GM21381 (cell line): ENCODE measurements around the gene TRIM60.
"Not testable (repeated sequence)": the region's sequence is repeated elsewhere in the genome, so short reads cannot be mapped to it uniquely, and the experiment has no call there.

Source experiments
- ATAC-seq: cut with Tn5 transposase; IDR thresholded peaks from one replicate; pipeline ENCODE4 v1.9.1; 2021; ENCODE audit warnings: mild to moderate bottlenecking, moderate library complexity; ENCODE audit not compliant: unreplicated experiment

TRIM60 gene

DNA sequence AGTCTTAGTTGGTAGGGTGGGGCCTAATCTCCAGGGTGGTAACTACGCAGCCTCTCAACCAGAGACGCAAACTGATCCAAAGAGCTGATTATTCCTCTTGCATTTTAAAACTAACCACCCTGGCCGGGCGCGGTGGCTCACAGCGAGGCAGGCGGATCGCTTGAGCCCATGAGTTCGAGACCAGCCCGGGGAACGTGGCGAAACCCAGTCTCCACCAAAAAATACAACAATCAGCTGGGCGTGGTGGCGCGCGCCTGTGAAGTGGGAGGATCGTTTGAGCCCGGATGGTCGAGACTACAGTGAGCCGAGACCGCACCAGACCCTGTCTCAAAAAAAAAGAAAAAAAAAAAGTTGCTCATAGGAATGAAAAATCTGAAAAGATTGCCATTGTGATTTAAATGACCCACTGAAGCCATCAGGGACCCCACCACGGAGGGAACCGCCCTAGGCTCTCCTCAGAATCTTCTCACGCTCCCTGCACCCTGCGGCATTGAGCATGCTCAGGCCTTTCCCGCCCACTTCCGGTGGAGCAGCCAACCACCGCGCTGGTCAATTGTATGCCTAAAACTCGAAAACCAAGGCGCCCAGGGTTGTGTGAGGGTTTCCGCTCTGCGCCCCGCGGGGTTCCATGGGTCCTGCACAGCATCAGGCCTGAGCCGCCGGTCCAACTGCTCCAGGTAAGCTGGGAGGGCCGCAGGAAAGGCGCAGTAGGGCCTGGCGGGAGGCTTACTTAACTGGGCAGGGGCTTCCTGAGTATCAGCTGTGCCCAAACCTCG, at the start of gene TRIM60:
Gene TRIM60, plus strand, starts transcription at position 564 of the 776 bp plus-strand sequence. CDS start 8,074 bp downstream, outside the sequence.
- no peak for ATAC-seq

DNA sequence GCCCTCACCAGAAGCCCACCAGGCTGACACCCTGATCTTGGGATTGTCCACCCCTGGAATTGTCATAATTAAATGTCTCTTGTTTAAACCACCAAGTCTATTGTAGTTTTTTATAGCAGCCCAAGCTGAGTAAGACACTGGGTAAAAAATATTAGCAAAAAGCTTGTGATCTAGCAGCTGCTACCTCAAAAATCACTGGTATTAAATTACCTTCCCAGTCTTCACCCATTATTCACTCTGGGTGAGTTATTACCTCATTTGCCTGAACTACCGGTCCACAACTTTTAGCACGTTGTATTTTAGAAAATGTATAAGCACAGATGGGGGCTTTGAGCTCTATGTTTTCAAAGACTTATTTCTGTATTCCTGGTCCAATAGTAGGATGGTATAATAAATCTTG, 42.3 kb upstream of the TRIM60 start:
- ATAC-seq, result no peak

DNA sequence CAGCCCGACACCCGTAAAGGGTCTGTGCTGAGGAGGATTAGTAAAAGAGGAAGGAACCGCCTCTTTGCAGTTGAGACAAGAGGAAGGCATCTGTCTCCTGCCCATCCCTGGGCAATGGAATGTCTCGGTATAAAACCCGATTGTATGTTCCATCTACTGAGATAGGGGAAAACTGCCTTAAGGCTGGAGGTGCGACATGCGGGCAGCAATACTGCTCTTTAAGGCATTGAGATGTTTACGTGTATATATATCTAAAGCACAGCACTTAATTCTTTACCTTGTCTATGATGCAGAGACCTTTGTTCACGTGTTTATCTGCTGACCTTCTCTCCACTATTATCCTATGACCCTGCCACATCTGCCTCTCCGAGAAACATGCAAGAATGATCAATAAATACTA, 41.0 kb upstream of the TRIM60 start:
- ATAC-seq, result not testable (repeated sequence)

- ATAC-seq, result not testable (repeated sequence)
These were observed 35.7 kb upstream of the TRIM60 start for GRCh38 chr4:164996123-164996522.

DNA sequence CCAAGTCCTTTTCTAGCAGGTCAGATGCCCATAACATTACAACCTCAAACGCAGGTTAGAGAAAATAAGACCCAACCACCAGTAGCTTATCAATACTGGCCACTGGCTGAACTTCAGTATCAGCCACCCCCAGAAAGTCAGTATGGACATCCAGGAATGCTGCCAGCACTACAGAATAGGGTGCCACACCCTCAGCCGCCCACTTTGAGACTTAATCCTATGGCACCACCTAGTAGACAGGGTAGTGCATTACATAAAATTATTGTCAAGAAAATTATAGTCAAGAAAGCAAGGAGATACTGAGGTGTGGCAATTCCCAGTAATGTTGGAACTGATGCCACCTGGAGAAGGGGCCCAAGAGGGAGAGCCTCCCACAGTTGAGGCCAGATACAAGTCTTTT, 34.5 kb upstream of the TRIM60 start:
- no peak for ATAC-seq

GRCh38 chr4:164997941-164998340, 33.9 kb upstream of the TRIM60 start:
- no peak for ATAC-seq

DNA sequence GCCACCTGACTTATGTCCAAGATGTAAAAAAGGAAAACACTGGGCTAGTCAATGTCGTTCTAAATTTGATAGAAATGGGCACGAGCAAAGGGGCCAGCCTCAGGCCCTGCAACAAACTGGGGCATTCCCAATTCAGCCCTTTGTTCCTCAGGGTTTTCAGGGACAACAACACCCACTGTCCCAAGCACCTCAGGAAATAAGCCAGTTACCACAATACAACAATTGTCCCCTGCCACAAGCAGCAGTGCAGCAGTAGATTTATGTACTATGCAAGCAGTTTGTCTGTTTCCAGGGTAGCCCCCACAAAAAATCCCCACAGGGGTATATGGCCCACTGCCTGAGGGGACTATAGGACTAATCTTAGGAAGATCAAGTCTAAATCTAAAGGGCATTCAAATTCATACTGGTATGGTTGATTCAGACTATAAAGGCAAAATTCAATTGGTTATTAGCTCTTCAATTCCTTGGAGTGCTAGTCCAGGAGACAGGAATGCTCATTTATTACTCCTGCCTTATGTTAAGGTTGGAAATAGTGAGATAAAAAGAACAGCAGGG, 33.2 kb upstream of the TRIM60 start:
- not testable (repeated sequence) for ATAC-seq

GRCh38 chr4:165001957-165002356, 29.8 kb upstream of the TRIM60 start:
- ATAC-seq, result not testable (repeated sequence)

- no peak for ATAC-seq
These were observed 26.4 kb upstream of the TRIM60 start for GRCh38 chr4:165005352-165005925.

GRCh38 chr4:165006456-165006855, 25.3 kb upstream of the TRIM60 start:
- ATAC-seq, result no peak

DNA sequence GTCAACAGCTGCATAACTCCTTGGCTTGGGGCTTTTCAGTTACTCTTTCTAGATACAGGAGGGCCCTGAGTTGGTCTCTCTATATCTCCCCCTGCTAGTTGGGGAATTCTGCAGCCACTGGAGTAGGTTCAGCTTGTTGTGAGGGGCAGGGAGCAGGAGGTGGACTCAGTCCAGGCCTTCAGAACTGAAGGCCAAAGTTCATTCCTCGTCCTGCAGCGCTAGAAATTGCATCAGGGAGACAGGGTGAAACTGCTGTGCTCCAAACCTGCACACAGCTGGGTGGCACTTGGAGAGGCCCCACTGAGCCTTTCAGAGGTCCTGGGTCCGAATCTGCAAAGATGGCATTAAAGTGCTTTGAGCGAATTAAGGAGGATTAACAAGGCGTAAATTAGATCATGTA, 24.9 kb upstream of the TRIM60 start:
- ATAC-seq, result no peak

GRCh38 chr4:165009493-165010227, 22.1 kb upstream of the TRIM60 start:
- ATAC-seq, result peak; percentile 65

DNA sequence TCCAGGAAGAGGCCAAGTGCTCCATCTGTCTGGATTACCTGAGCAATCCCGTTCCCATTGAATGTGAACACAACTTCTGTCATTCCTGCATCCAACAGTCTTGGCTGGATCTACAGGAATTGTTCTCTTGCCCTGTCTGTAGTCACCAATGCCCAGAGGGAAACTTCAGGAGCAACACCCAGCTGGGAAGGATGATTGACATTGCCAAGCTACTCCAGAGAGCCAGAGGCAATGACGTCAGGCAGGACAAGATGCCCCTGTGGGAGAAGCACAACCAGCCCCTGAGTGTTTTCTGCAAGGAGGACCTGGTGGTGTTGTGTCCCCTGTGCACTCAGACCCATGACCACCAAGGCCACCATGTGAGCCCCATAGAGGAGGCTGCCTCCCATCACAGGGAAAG, 21.3 kb upstream of the TRIM60 start:
- ATAC-seq, result no peak

GRCh38 chr4:165010991-165011390, 20.8 kb upstream of the TRIM60 start:
- ATAC-seq, result no peak

GRCh38 chr4:165011403-165011802, 20.4 kb upstream of the TRIM60 start:
- ATAC-seq, result no peak

GRCh38 chr4:165013691-165014090, 18.1 kb upstream of the TRIM60 start:
- ATAC-seq, result no peak

GRCh38 chr4:165016971-165017370, 14.8 kb upstream of the TRIM60 start:
- no peak for ATAC-seq

GRCh38 chr4:165019995-165020394, 11.8 kb upstream of the TRIM60 start:
- not testable (repeated sequence) for ATAC-seq

GRCh38 chr4:165025782-165026181, 6.0 kb upstream of the TRIM60 start:
- ATAC-seq, result not testable (repeated sequence)

DNA sequence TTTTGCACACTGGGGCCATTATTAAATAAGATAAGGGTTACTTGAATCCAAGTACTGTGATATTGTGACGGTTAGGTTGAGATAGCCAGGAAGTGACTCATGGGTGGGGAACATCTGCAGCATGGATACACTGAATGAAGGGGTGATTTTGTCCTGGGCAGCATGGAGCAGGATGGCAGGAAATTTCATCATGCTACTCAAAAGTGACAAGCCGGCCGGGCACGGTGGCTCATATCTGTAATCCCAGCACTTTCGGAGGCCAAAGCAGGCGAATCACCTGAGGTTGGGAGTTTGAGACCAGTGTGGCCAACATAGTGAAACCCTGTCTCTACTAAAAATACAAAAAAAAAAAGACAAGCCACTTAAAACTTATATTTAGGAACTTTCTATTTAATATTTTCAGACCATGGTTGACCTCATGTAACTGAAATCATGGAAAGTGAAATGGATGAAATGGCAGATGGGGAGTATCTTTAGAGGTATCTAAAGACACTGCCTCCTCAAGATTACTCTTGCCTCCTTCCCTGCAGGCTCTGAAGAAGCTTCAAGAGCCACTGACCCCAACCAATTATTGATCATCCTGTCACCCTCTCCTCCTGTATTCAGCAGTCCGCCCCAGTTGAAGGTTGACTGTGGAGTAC, 3.9 kb upstream of the TRIM60 start:
- ATAC-seq, result no peak

DNA sequence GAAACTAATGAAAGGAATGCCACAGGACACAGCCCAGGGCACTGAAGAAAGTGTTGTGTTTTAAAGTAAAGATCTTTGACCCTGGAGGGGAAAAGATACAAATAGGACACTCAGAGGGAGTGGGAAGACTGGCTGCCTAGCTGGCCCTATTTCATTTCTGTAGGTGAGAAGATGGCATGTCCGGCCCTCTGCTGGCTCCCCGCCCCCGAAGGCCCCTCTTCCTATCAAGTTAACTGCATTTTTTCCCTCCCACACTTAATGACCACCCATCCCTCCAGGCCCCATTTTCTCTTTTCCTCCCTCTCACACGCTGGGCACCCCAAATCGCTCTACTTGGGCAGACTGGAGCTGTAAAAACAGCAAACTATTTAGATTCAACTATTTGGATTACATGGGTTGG, 16.4 kb downstream of the TRIM60 start:
- ATAC-seq, result no peak
